Ureter (tissue), 1 donor: ENCODE data around the gene KIF15. TPM values are rescaled to one million over a fixed set of nuclear protein-coding genes. Genes with fewer than 3 reads are reported as not detected.

Experiments
- DNase-seq: peaks from one replicate; pipeline ENCODE4 v3.0.0-alpha.2; 2020; ENCODE audit warnings: low spot score
- total RNA-seq: library from RNA; stranded (reverse); gene quantifications from one replicate; pipeline ENCODE4 v1.2.4, GENCODE V29; 2023
- donor health status: DM: yes; HTN: yes; CAD: no.

KIF15 gene
- total RNA-seq, 1 donor from 2014 or later, result 0.83 TPM

DNA sequence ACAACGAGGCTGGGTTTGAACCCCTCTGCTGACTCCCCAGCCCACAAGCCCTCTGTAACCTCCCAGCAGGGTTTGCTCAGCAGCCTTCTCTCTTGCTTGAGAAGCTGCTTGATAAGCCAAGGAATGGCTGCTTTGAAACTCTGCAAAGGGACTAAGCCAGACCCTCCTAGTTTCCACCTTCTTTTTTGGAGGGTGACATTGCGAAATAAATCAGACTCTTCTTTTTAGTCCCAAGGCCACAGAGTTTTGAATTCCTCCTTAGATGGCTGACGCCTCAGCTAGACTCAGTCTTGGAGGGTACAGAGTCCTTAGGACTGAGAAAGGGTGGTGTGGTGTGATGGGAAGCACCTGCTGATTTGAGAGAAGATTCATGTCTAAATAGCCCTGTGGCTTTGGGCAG lies 114.0 kb downstream of the KIF15 start:
- DNase-seq, result no peak

DNA sequence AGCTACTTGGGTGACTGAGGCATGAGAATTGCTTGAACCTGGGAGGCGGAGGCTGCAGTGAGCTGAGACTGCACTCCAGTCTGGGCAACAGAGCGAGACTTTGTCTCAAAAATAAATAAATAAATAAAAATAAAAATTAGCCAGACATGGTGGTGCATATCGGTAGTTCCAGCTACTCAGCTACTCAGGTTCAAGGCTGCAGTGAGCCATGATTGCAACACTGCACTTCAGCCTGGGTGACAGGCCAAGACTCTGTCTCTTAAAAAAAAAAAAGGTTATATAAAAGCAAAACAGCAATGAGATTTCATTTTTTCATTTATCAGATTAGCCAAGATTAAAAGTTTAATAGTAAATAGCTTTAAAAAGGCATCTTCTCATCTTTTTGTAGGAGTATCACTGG lies 115.7 kb downstream of the KIF15 start:
- no peak for DNase-seq

DNA sequence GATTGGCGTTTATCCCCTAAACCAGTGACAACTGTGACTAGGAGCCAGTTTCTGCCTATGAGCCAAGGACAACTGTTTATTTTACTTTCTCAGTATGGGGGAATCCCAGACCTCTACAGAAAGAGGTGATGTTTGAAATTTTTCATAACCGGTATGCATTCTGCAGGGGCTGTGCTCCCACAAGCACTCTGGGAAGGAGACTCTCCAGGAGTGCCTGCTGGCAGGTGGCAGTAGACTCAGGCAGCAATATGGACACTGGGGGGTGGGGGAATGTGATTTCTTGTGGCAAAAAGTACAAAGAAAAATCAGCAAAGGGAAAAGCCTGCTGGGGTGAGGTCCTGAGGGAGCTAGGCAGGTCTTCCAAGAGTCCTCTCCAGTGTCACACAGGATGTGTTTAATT lies 118.7 kb downstream of the KIF15 start:
- DNase-seq, result no peak

DNA sequence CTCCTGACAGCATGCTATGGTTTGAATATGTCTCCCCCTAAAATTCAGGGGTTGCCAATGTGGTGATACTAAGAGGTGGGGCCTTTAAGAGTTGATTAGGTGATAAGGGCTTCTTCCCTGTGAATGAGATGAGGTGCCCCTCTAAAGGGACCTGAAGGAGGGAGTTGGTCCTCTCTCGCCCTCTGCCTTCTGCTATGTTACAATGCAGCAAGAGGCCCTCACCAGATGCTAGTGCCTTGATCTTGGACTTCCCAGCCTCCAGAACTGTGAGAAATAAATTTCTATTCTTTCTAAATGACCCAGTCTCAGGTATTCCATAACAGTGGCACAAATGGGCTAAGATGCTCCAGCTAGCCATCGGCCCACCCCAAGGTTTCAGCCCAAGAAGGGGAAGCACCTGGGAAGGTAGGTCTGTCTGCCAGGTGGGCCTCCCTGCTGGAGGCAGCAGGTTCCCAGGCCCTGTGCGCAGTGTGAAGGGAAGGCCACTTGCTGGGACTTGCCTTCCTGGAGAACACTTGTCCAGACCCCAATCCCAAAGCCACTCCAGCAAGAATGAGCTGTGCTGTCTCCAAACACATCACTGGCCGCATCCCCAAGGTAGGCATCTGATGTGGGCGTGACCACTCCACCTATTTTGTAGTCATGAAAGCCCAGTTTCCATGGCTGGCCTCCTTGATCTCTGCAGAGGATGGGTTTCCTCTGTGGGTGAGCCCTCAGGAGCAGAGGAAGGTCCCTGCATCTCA lies 121.8 kb downstream of the KIF15 start:
- no peak for DNase-seq

DNA sequence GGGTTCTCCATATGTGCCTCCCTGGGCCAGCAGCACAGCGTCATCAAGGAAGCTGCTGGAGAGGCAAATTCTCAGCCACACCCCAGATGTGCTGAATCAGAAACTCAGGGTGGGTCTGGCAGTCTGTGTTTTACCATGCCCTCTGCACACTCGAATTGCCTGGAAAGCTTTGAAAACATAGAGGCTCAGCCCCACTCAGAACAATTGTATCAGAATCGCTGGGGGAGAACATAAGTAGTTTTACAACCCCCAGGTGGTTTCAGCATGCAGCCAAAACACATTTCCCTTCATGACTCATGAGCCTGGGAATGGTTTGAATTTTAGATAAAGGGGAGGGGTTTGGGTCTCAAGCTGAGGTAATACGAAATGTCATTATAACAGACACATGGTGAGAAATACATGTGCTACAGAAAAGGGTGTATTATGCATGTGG lies 122.4 kb downstream of the KIF15 start:
- DNase-seq, result no peak

DNA sequence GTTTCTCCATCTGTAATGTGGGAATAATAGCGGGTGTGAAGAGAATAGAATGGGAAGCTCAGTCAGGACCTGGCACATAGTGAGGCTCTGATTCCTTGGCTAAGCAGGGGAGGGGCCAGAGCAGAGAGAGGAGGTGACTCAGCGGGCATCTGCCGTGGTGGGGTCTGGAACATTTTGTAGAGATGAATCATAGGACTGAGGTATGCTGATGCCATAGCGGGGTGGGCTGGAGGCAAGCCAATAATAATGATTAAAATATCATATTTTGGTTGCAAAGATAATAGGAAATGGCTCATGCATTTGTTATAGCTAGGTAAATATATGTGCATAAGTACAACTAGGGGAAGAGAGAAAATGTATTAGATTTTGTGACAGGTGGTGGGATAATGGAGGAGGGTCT lies 124.0 kb downstream of the KIF15 start:
- no peak for DNase-seq

DNA sequence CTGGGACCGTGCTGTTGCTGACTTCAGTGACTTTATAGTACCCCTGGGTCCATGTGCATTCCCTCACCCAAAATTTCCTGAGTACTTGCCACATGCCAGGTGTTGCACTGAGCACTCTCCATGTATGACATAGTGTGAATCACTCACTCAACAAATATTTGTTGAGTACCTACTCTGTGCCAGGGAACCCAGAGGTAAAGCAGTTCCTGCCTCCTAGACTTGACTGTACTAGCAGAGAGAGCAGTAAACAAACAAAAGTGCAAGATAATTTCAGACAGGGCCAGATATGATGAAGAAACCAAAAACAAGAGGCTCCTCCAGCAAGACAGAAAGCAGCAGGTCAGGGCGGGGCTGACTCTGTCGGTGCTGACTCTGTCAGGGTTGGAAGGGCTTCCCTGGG lies 125.0 kb downstream of the KIF15 start:
- DNase-seq, result no peak

DNA sequence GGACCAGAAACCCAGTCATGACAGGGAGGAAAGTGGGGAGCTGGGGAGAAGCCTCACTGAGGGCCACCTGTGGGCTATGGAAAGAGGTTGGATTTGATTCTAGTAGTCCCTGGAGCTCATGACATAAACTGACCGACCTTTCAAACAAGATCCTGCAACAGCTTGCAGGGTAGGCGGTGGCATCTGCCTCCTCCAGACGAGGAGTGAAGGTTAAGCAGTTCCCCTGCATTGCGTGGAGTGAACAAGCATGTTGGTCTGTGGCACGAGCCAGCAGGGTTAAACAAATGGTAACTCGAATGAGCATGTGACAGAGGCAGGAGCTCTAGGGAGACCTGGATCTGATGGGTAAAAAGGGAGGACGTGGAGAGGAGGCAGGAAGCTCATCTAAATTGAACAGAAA lies 125.5 kb downstream of the KIF15 start:
- DNase-seq, result no peak

DNA sequence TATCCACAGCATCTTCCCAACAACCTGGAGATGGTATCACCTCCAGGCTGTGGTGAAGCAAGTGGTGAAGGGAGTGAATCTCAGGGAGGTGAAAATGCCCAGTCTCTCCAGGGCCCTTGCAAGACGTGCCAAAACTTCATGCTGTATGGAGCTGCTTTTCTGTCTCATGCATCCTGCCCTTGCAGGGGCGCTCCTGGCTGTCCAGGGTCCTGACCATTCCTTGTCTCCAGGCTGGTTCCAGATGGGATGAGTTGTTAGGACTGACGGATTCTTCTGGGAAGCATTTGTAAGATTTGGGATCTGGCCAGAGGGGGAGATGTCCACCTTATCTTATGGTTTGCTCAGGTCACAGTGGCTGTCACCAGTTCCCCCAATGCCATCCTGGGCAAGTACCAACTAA lies 128.7 kb downstream of the KIF15 start:
- DNase-seq, result no peak

DNA sequence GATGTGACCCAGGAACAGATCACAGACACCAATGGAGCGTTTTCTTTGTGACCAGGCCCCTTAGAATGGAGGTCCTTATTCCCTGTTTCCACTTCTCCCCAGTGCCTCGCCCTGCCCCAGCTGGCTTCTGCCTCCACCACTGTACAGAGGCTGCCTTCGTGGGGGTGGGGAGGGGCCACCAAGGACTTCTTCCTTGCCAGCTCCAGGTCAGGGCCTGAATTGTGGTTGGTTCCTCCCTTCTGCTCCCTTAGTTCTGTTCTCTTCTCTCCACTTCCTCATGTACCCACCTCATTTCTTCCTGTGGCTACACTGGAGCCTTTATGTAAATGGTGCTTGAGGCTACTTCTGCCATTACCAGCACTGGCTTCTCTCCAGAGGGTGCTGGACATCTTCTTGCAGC lies 129.3 kb downstream of the KIF15 start:
- DNase-seq, result no peak

DNA sequence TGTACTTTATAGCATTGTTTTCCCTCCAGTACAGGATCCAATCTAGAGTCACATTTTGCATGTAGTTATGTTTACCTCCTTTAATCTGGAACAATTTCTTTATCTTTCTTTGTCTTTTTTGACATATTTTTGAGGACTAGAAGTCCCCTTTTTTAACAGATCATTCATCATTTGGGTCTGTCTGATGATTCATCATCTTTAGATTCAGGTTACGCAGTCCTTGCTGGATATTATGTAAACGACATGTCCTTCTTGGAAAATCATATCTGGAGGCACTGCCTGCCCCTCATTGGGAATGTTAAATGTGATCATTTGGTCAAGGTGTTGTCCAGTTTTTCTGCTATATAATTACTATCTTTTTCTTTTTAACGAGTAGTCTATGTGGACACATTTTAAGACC lies 131.1 kb downstream of the KIF15 start:
- DNase-seq, result no peak

DNA sequence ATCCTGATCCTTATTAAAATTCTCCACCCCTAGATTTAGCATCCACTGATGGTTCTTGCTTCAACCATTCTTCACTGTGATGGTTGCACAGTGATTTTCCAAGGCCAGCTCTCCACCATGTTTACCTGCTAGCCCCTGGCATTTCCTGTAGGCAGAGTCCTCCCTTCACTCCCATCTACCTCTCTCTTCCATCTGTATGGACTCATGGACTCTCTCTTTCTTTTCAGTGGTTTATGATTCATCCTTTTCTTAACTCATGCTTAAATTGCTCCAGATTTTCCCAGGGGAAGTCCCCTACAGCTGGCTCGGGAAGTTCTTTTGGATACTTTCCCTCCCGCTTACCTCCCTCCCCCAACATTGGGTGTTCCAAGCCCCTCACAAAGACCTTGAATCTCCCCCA lies 131.5 kb downstream of the KIF15 start:
- DNase-seq, result no peak

DNA sequence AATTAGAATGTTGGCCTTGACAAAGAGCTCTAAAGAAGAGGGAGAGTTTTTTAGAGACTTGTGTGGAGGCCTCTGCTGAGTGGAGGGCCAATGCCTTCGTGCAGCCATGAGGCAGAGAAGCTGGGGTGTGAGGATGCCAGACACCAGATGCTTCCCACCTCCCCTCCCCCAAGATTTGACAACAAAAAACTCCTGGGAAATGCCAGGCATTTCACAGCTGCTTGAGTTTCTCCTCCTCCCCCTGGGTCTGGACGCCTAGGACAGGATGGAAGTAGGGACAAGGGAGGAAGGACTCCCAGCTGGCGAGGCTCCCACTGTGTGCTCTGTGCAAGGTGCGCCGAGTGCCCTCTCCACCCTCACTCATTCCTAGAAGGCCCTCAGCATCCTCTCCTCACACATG lies 132.9 kb downstream of the KIF15 start:
- DNase-seq, result no peak

DNA sequence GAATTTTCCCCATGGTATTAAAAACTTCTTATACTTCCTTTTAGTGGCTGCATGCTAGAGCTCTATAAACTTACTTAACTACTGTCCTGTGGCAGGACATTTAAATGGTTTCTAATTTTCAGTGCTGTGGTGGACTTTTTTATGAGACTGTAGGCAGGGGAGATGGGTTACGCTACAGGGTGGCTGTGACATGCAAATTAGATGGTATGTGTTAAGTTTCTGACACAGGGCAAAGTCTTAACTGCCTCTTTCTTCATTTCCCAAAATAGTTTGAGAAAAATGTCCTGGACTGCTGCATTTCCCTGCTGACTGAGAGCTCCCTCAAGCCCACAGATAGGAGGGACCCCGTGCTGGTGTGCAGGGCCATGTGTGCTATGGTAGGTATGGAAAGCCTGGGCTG lies 134.8 kb downstream of the KIF15 start:
- no peak for DNase-seq

DNA sequence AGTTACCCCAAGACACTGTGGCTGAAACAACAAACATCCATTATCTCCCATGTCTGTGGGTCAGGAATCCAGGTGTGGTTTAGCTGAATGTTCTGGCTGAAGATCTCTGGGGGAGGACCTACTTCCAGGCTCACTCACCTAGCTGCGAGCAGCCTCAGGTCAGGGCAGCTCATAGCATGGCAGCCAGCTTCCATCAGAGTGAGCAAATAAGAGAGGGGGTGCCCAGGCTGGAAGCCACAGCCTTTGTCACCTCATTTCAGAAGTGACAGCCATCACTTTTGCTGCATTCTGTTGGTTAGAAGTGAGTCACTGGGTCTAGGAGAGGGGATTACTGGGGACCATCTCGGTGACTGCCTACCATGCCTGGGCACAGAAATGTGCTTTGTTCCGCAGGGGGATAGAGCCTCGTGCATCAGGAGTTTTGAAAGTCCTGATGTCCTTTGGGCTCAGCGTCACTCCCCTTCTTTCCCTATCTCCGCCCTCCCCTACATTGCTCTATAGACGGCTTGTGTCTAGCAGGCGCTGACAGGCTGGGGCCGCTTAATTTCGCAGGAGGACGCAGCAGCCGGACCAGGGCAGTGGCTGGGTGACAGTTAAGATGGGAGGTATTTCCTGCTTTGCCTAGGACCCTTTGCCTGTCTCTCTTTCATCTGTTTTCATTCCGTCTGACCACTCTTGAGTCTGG lies 138.2 kb downstream of the KIF15 start:
- DNase-seq, result no peak

DNA sequence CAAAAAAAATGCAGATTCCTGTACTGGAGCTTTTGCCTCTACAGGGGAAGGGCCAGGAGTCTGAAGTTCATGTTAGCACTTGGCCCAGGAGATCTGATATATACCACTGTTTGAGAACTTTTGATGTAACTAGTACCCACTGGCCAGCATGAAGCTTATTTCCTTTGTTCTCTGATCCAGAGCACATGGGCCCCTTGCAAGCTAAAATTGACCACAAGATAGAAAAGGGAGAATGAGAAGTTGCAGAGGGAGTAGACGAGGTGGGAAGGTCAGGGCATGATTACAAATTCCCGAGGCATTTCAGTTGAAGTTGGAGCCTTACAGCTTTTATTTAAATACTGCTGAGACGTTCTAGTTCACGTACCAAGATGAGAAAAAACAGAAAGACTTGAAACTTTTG lies 141.0 kb downstream of the KIF15 start:
- DNase-seq, result no peak

Other genes starting within 250 kb of the KIF15 start
- gene ZKSCAN7, start 206.6 kb upstream of the KIF15 start, total RNA-seq, result 10.8 TPM
- 7.5 TPM for gene ZNF660, start 176.8 kb upstream of the KIF15 start, total RNA-seq
- gene ZNF197, start 136.8 kb upstream of the KIF15 start, total RNA-seq, result 23.6 TPM
- gene ZNF35, start 113.1 kb upstream of the KIF15 start, total RNA-seq, result 13.5 TPM
- gene ZNF502, start 49.1 kb upstream of the KIF15 start, total RNA-seq, result 11.4 TPM
- 6.3 TPM for gene ZNF501, start 32.2 kb upstream of the KIF15 start, total RNA-seq
- gene KIAA1143, start 175 bp upstream of the KIF15 start, total RNA-seq, result 27.4 TPM
- 13.1 TPM for gene TMEM42, start 100.1 kb downstream of the KIF15 start, total RNA-seq
- gene TGM4, start 112.8 kb downstream of the KIF15 start, total RNA-seq, result not detected
- 151 TPM for gene ZDHHC3, start 214.4 kb downstream of the KIF15 start, total RNA-seq
- gene EXOSC7, start 214.4 kb downstream of the KIF15 start, total RNA-seq, result 62.1 TPM